GM23248 (cell line): ENCODE measurements around the gene DENND1A.
"Not testable (repeated sequence)": the region's sequence is repeated elsewhere in the genome, so short reads cannot be mapped to it uniquely, and the experiment has no call there.

Experiments used
- EZH2 ChIP-seq: fragments of 200-600 bp; sonication (generic); IDR thresholded peaks from 2 replicates; pipeline ENCODE4 v1.6.1; 2018; ENCODE audit warnings: antibody characterized with exemption, mild to moderate bottlenecking; ENCODE audit not compliant: insufficient read depth, poor library complexity, severe bottlenecking
- EZH2phosphoT487 ChIP-seq: fragments of 200-600 bp; sonication (generic); IDR thresholded peaks from 2 replicates; pipeline ENCODE4 v1.6.1; 2018; ENCODE audit warnings: antibody characterized with exemption, moderate library complexity, mild to moderate bottlenecking, low read depth; ENCODE audit not compliant: insufficient read depth

GRCh38 chr9:123815856-123816255 is 114.1 kb downstream of the DENND1A start:
- TF ChIP-seq EZH2, EZH2phosphoT487: not testable (repeated sequence)
